Neutrophil (primary cell): ENCODE measurements around the gene TBCD.

ENCODE experiments used
- H3K27ac ChIP-seq: fragments of 200-600 bp; sonication (generic); 2 replicates; pipeline ENCODE4 v1.5.1; 2016; ENCODE audit warnings: mild to moderate bottlenecking, moderate library complexity
- H3K27me3 ChIP-seq: fragments of 200-600 bp; sonication (generic); 2 replicates; pipeline ENCODE4 v1.6.0; 2016; ENCODE audit warnings: mild to moderate bottlenecking
- H3K36me3 ChIP-seq: fragments of 200-600 bp; sonication (generic); 2 replicates; pipeline ENCODE4 v1.5.1; 2017
- H3K4me1 ChIP-seq, 2 experiments: fragments of 200-600 bp in 1 of 2; sonication (generic) in 1 of 2; 1 replicate in 1 of 2; 2 replicates in 1 of 2; pipeline versions ENCODE4 v1.5.1 to v1.6.1; 2013 to 2016; ENCODE audit warnings: low read depth in 1 of 2, low read length in 1 of 2, mild to moderate bottlenecking in 1 of 2, moderate library complexity in 1 of 2; ENCODE audit not compliant: control insufficient read depth in 1 of 2, insufficient read depth in 1 of 2
- H3K4me3 ChIP-seq, 2 experiments: fragments of 200-600 bp in 1 of 2; sonication (generic) in 1 of 2; 1 replicate in 1 of 2; 2 replicates in 1 of 2; pipeline ENCODE4 v1.5.1; 2013 to 2016; ENCODE audit warnings: low read depth in 1 of 2, low read length in 1 of 2, mild to moderate bottlenecking in 1 of 2, moderate library complexity in 1 of 2
- H3K9me3 ChIP-seq: fragments of 200-600 bp; sonication (generic); 2 replicates; pipeline ENCODE4 v1.5.1; 2016
- TF ChIP-seq, protein P1 (sequence below): fragments of 200-600 bp; sonication (generic); IDR thresholded peaks from 2 replicates; pipeline ENCODE4 v1.5.1; 2016; ENCODE audit warnings: antibody characterized with exemption

The TBCD gene

DNA sequence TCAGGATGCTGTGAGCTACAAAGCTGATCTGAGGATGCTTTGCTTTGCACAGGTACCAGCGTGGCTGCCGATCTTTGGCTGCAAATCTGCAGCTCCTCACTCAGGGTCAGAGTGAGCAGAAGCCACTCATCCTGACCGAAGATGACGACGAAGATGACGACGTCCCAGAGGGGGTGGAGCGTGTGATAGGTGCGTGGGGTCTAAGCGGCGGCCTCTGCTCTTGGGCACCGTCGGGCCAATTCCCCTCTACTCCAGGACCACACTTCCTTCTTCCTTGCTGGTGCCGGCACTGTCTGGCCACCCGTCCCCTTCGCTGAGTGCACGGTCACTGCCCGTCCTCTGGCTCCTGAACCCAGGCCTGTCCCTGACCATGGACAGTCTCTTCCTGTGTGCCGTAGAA, 54.0 kb downstream of the TBCD start:
- Histone ChIP-seq H3K4me1 (no peaks in the 10 kb centered on the region), H3K36me3 (peaks cover 10% of the 10 kb centered on the region), H3K27me3 (no peaks in the 10 kb centered on the region), H3K27ac (no peak overlapping the region), H3K4me3 (no peak overlapping the region), H3K9me3 (no peaks in the 10 kb centered on the region)
- TF ChIP-seq, protein P1, sequence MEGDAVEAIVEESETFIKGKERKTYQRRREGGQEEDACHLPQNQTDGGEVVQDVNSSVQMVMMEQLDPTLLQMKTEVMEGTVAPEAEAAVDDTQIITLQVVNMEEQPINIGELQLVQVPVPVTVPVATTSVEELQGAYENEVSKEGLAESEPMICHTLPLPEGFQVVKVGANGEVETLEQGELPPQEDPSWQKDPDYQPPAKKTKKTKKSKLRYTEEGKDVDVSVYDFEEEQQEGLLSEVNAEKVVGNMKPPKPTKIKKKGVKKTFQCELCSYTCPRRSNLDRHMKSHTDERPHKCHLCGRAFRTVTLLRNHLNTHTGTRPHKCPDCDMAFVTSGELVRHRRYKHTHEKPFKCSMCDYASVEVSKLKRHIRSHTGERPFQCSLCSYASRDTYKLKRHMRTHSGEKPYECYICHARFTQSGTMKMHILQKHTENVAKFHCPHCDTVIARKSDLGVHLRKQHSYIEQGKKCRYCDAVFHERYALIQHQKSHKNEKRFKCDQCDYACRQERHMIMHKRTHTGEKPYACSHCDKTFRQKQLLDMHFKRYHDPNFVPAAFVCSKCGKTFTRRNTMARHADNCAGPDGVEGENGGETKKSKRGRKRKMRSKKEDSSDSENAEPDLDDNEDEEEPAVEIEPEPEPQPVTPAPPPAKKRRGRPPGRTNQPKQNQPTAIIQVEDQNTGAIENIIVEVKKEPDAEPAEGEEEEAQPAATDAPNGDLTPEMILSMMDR, result no peak

DNA sequence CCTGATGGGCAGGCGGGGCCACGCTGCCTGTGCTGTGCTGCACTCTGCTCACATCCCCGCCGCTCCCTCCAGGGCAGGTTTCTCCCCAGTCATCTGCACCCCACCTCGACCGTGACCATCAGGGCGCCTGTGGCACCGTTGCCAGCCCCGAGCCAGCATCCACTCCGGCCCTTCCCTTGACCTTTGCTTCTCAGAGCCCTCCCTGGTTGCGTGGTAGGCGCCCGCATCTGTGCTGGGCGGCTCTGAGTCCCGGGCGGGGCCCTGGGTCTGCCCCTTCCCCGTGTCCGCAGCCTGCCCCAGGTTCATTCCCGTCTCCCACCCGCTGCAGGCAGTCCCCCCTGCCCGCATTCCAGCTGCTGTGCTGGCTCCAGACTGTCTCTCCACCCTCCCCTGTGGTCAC, 54.8 kb downstream of the TBCD start:
- Histone ChIP-seq H3K36me3 (peaks cover 13% of the 10 kb centered on the region), H3K4me1 (no peaks in the 10 kb centered on the region)
- TF ChIP-seq, protein P1, result no peak

DNA sequence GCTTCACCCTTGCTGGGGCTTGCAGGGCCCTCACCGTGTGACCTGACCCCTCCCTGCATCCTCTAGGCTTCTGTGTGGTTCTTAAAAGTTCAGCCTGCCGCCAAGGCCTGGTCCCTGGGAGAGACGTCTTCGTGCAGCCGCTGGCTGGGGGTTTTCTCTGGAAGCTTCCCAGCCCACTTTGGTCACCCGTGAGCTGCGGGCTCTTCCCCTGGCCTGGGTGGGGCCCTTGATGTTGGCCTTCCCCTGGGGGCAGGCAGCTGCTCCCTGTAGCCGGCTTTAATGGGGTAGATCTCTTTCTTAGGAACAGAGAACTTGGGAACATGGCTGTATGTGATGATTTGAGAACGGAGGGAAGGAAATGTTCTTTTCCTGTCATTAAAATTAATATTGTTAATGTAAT, 55.2 kb downstream of the TBCD start:
- peaks cover 16% of the 10 kb centered on the region for H3K36me3 ChIP-seq

More for the DNA sequence above, 54.8 kb downstream of the TBCD start:
- Histone ChIP-seq H3K27ac (no peak overlapping the region), H3K4me3 (no peak overlapping the region), H3K9me3 (no peaks in the 10 kb centered on the region), H3K27me3 (no peaks in the 10 kb centered on the region)

DNA sequence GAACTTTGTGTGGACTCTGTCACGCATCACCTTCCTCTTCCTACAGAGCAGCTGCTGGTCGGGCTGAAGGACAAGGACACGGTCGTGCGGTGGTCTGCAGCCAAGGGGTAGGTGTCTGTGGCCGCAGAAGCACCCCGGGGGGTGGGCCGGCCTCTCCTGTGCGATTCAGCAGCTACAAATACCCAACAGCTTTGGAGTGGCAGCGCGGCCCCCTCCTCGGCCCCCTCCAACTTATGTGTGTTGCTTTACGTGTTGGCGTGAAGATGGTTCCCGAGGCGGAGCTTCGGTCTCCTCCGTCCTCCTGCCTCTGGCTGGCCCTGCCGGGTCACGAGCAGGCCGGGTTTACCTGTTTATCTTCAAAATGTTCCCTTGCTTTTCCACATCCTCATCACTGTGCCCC, 55.7 kb downstream of the TBCD start:
- H3K9me3 ChIP-seq, result no peaks in the 10 kb centered on the region
- peaks cover 16% of the 10 kb centered on the region for H3K36me3 ChIP-seq
- H3K27ac ChIP-seq, result no peak overlapping the region
- H3K4me3 ChIP-seq, result no peak overlapping the region
- no peaks in the 10 kb centered on the region for H3K4me1 ChIP-seq
- no peaks in the 10 kb centered on the region for H3K27me3 ChIP-seq
- TF ChIP-seq, protein P1, result no peak

More for the DNA sequence above, 55.2 kb downstream of the TBCD start:
- Histone ChIP-seq H3K27ac (no peak overlapping the region), H3K9me3 (no peaks in the 10 kb centered on the region), H3K4me1 (no peaks in the 10 kb centered on the region), H3K4me3 (no peak overlapping the region), H3K27me3 (no peaks in the 10 kb centered on the region)
- TF ChIP-seq, protein P1, result no peak

DNA sequence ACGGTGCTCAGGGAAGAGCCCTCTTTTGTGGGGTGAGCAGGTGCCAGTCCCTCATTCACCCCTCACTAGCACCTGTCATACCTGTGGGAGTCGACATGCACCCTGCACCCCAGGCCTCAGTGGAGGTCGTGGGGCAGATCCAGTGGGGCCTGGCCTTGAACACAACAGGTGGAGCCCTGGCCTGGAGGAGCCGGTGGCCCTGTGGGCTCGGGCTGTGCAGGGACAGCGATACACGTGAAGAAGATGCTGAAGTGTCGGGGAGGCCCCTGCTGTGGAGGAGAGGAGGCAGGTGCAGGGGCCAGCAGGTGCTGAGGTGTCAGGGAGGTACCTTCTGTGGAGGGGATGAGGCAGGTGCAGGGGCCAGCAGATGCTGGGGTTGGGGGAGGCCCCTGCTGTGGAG, 56.1 kb downstream of the TBCD start:
- H3K4me3 ChIP-seq, result no peak overlapping the region
- no peaks in the 10 kb centered on the region for H3K9me3 ChIP-seq
- no peaks in the 10 kb centered on the region for H3K4me1 ChIP-seq
- TF ChIP-seq, protein P1, result no peak
- peaks cover 16% of the 10 kb centered on the region for H3K36me3 ChIP-seq
- no peak overlapping the region for H3K27ac ChIP-seq
- no peaks in the 10 kb centered on the region for H3K27me3 ChIP-seq
